OCI-LY1 (cell line): ENCODE results near the gene DMBT1.

Experiments
- H2AFZ ChIP-seq: fragments of 200-600 bp; sonication (generic), shearing (Covaris generic); 2 replicates; pipeline ENCODE4 v1.6.0; 2014; ENCODE audit warnings: antibody characterized with exemption, mild to moderate bottlenecking, low read length
- H3F3A ChIP-seq: fragments of 200-600 bp; sonication (generic), shearing (Covaris generic); 2 replicates; pipeline ENCODE4 v1.6.0; 2014; ENCODE audit warnings: mild to moderate bottlenecking, antibody characterized with exemption, low read length, moderate library complexity; ENCODE audit not compliant: insufficient read depth
- H3K27ac ChIP-seq: fragments of 200-600 bp; sonication (generic); 2 replicates; pipeline ENCODE4 v1.5.1; 2014; ENCODE audit warnings: low read length, mixed run types, mild to moderate bottlenecking, low read depth; ENCODE audit not compliant: poor library complexity, severe bottlenecking
- H3K27me3 ChIP-seq: fragments of 200-600 bp; sonication (generic); 2 replicates; pipeline ENCODE4 v1.6.0; 2014; ENCODE audit warnings: antibody characterized with exemption, mild to moderate bottlenecking, low read length, moderate library complexity; ENCODE audit not compliant: insufficient read depth
- H3K36me3 ChIP-seq: fragments of 200-600 bp; sonication (generic); 2 replicates; pipeline ENCODE4 v1.6.1; 2014; ENCODE audit warnings: mild to moderate bottlenecking, antibody characterized with exemption, low read length, moderate library complexity, mixed read lengths; ENCODE audit not compliant: insufficient read depth
- H3K4me1 ChIP-seq: fragments of 200-600 bp; sonication (generic); 2 replicates; pipeline ENCODE4 v1.5.1; 2014; ENCODE audit warnings: mild to moderate bottlenecking, low read length, moderate library complexity; ENCODE audit not compliant: insufficient read depth, severe bottlenecking
- H3K4me2 ChIP-seq: fragments of 200-600 bp; sonication (generic), shearing (Covaris generic); 2 replicates; pipeline ENCODE4 v1.6.1; 2014; ENCODE audit warnings: low read length
- H3K4me3 ChIP-seq: fragments of 200-600 bp; sonication (generic); 2 replicates; pipeline ENCODE4 v1.5.1; 2014; ENCODE audit warnings: low read length, low read depth, mild to moderate bottlenecking, mixed read lengths; ENCODE audit not compliant: poor library complexity, severe bottlenecking
- H3K79me2 ChIP-seq: fragments of 200-600 bp; shearing (Covaris generic); 2 replicates; pipeline ENCODE4 v1.6.1; 2016; ENCODE audit warnings: mixed run types, low read length, mixed read lengths; ENCODE audit not compliant: insufficient read depth
- H3K9ac ChIP-seq: fragments of 200-600 bp; sonication (generic), shearing (Covaris generic); 2 replicates; pipeline ENCODE4 v1.6.1; 2014; ENCODE audit warnings: mild to moderate bottlenecking, low read length, mixed read lengths
- H3K9me2 ChIP-seq: fragments of 200-600 bp; sonication (generic), shearing (Covaris generic); 2 replicates; pipeline ENCODE4 v1.6.1; 2014; ENCODE audit warnings: low read depth, mild to moderate bottlenecking, low read length, mixed read lengths
- H3K9me3 ChIP-seq: fragments of 200-600 bp; shearing (Covaris generic); 2 replicates; pipeline ENCODE4 v1.6.1; 2014; ENCODE audit warnings: low read length, mixed read lengths
- H4K20me1 ChIP-seq: fragments of 200-600 bp; sonication (generic), shearing (Covaris generic); 2 replicates; pipeline ENCODE4 v1.6.0; 2016; ENCODE audit warnings: mild to moderate bottlenecking, low read length; ENCODE audit not compliant: insufficient read depth
- EZH2 ChIP-seq: fragments of 200-600 bp; sonication (generic), shearing (Covaris generic); IDR thresholded peaks from 2 replicates; pipeline ENCODE4 v1.8.0; 2017; ENCODE audit warnings: borderline replicate concordance, mixed run types, mild to moderate bottlenecking, antibody characterized with exemption, low read length, moderate library complexity, mixed read lengths
- TF ChIP-seq, protein P1 (sequence below): fragments of 200-600 bp; sonication (generic), shearing (Covaris generic); IDR thresholded peaks from 2 replicates; pipeline ENCODE4 v1.5.1; 2017; ENCODE audit warnings: mild to moderate bottlenecking, antibody characterized with exemption, low read length, moderate library complexity, mixed read lengths

Gene DMBT1

DNA sequence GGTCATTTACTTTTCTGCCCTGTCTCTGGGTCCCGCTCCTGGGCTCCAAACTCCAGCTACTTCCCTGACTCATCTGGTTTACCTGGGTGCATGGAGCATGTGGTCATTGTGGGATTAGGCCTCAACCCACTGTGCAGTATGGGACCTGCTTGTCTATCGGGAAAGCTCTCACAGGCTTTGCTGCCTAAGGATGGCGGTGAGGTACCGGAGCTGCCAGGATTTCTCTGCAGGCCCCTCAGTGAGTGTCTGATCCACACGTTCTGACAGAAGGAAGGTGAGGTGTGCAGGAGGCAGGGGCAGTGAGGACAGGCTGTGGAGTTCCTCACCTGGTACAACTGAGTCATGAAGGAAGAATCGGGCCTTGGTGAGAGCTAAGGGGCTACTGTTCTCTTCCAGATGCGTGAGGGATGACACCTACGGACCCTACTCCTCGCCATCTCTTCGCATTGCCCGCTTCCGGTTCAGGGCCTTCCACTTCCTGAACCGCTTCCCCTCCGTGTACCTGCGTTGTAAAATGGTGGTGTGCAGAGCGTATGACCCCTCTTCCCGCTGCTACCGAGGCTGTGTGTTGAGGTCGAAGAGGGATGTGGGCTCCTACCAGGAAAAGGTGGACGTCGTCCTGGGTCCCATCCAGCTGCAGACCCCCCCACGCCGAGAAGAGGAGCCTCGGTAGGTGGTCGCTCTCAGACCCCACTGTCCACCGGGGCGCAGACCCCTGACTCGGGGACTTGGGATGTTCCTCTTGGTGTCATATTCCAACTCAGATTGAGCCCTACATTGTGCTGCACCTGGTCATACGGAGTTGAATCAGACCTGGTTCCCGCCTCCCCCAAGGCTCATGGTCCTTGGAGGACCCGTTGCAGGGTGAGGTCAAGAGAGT, 82.4 kb downstream of the DMBT1 start:
- TF ChIP-seq, protein P1, sequence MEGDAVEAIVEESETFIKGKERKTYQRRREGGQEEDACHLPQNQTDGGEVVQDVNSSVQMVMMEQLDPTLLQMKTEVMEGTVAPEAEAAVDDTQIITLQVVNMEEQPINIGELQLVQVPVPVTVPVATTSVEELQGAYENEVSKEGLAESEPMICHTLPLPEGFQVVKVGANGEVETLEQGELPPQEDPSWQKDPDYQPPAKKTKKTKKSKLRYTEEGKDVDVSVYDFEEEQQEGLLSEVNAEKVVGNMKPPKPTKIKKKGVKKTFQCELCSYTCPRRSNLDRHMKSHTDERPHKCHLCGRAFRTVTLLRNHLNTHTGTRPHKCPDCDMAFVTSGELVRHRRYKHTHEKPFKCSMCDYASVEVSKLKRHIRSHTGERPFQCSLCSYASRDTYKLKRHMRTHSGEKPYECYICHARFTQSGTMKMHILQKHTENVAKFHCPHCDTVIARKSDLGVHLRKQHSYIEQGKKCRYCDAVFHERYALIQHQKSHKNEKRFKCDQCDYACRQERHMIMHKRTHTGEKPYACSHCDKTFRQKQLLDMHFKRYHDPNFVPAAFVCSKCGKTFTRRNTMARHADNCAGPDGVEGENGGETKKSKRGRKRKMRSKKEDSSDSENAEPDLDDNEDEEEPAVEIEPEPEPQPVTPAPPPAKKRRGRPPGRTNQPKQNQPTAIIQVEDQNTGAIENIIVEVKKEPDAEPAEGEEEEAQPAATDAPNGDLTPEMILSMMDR: no peak
- TF ChIP-seq EZH2: no peak
- Histone ChIP-seq H3K9ac (no peak overlapping the region), H3K4me2 (no peak overlapping the region), H3K27ac (no peak overlapping the region), H3K9me2 (no peaks in the 10 kb centered on the region), H4K20me1 (no peaks in the 10 kb centered on the region), H3K36me3 (no peaks in the 10 kb centered on the region), H3F3A (no peaks in the 10 kb centered on the region), H3K4me3 (no peak overlapping the region), H3K79me2 (no peaks in the 10 kb centered on the region), H2AFZ (no peak overlapping the region), H3K9me3 (no peaks in the 10 kb centered on the region), H3K27me3 (no peaks in the 10 kb centered on the region), H3K4me1 (no peaks in the 10 kb centered on the region)

- H3K9me2 ChIP-seq: no peaks in the 10 kb centered on the region
- no peak overlapping the region for H3K9ac ChIP-seq
- H3K79me2 ChIP-seq: no peaks in the 10 kb centered on the region
- H3K9me3 ChIP-seq: no peaks in the 10 kb centered on the region
- H2AFZ ChIP-seq: no peak overlapping the region
- no peaks in the 10 kb centered on the region for H3F3A ChIP-seq
- no peak for TF ChIP-seq EZH2
- TF ChIP-seq, protein P1: no peak
- no peaks in the 10 kb centered on the region for H4K20me1 ChIP-seq
- H3K27ac ChIP-seq: no peak overlapping the region
- H3K27me3 ChIP-seq: no peaks in the 10 kb centered on the region
- H3K4me3 ChIP-seq: no peak overlapping the region
- H3K4me2 ChIP-seq: no peak overlapping the region
- no peaks in the 10 kb centered on the region for H3K36me3 ChIP-seq
- H3K4me1 ChIP-seq: no peaks in the 10 kb centered on the region
Measured at GRCh38 chr10:122643931-122644534, 83.5 kb downstream of the DMBT1 start.

GRCh38 chr10:122646511-122647382, 86.2 kb downstream of the DMBT1 start:
- Histone ChIP-seq H3K9me2 (no peaks in the 10 kb centered on the region), H3K27ac (no peak overlapping the region), H4K20me1 (no peaks in the 10 kb centered on the region), H3K9ac (no peak overlapping the region), H3K79me2 (no peaks in the 10 kb centered on the region), H3K4me3 (no peak overlapping the region), H3K36me3 (no peaks in the 10 kb centered on the region), H2AFZ (no peak overlapping the region), H3K9me3 (no peaks in the 10 kb centered on the region), H3F3A (no peaks in the 10 kb centered on the region), H3K4me1 (no peaks in the 10 kb centered on the region), H3K27me3 (no peaks in the 10 kb centered on the region), H3K4me2 (no peak overlapping the region)
- TF ChIP-seq, protein P1: no peak
- no peak for TF ChIP-seq EZH2
